Myocyte (in vitro differentiated cells): ENCODE data around the gene MAGEB6. TPM values are rescaled to one million over a fixed set of nuclear protein-coding genes. Genes with fewer than 3 reads are reported as not detected.
"Not testable (repeated sequence)": the region's sequence is repeated elsewhere in the genome, so short reads cannot be mapped to it uniquely, and the experiment has no call there.

Source experiments
- DNase-seq: peaks from one replicate; pipeline ENCODE4 v3.0.0-alpha.2; 2012; ENCODE audit warnings: low read depth
- polyA plus RNA-seq: library from polyadenylated mRNA; unstranded; fragments of >200 nt; gene quantifications from one replicate; pipeline ENCODE4 v1.2.1, GENCODE V29; 2012; ENCODE audit warnings: missing spikeins
- total RNA-seq: library from RNA; depleted of rRNA; stranded (reverse); fragments of >200 nt; gene quantifications from 2 replicates; pipeline ENCODE4 v1.2.3, GENCODE V29; 2014

The MAGEB6 gene
- not detected in 2 replicates for total RNA-seq
- polyA plus RNA-seq: not detected

- no peak for DNase-seq
These were observed at the start of gene MAGEB6 for GRCh38 chrX:26192204-26192603. Gene MAGEB6 (plus strand): TSS chrX:26192440. CDS start chrX:26193847, 1,407 bp downstream.

- DNase-seq: no peak
These were observed 46.2 kb upstream of the MAGEB6 start for GRCh38 chrX:26146024-26146423.

- DNase-seq: no peak
These were observed 31.9 kb upstream of the MAGEB6 start, which contains the start of gene MAGEB6B for GRCh38 chrX:26160301-26160700. Gene MAGEB6B (plus strand): TSS chrX:26160601. CDS start chrX:26160601, 0 bp downstream.

- no peak for DNase-seq
These were observed 11.3 kb downstream of the MAGEB6 start for GRCh38 chrX:26203561-26203960.

GRCh38 chrX:26204717-26205116 is 12.5 kb downstream of the MAGEB6 start:
- DNase-seq: not testable (repeated sequence)

GRCh38 chrX:26208012-26208411 is 15.8 kb downstream of the MAGEB6 start:
- DNase-seq: no peak

GRCh38 chrX:26215869-26216268 is 23.6 kb downstream of the MAGEB6 start, which contains the start of gene MAGEB5:
Gene MAGEB5 (plus strand): TSS chrX:26216169. CDS start chrX:26217302, 1,133 bp downstream.
- no peak for DNase-seq

- DNase-seq: no peak
These were observed 27.1 kb downstream of the MAGEB6 start for GRCh38 chrX:26219351-26219750.

- DNase-seq: no peak
These were observed 41.9 kb downstream of the MAGEB6 start for GRCh38 chrX:26234177-26234576.

Other genes with a start within 250 kb of the MAGEB6 start
- not detected in 2 replicates for gene MAGEB18, start 54.1 kb upstream of the MAGEB6 start, total RNA-seq
- not detected in 2 replicates for gene MAGEB6B, start 31.8 kb upstream of the MAGEB6 start, total RNA-seq
- not detected in 2 replicates for gene MAGEB5, start 23.7 kb downstream of the MAGEB6 start, total RNA-seq